Endothelial cell of umbilical vein (primary cell): ENCODE data around the gene GNB1L. TPM values are rescaled to one million over a fixed set of nuclear protein-coding genes. Genes with fewer than 3 reads are reported as not detected.

ENCODE experiments used
- BruUV-seq: library from RNA; stranded (reverse); fragments of 400-500 nt; replicated peaks from 2 replicates; lab custom pipeline; 2021; lab: Mats Ljungman, UMichigan
- CTCF ChIA-PET: fragments of 300-600, 350-600 bp; sonication (Branson Sonifier 250); formaldehyde crosslinking; loops from one replicate; lab custom pipeline; 2021; ENCODE audit warnings: antibody characterized with exemption, inconsistent platforms; lab: Charles Lee
- POLR2A ChIA-PET: fragments of 300-600, 350-600 bp; sonication (Branson Sonifier 250); formaldehyde crosslinking; loops from one replicate; lab custom pipeline; 2021; ENCODE audit warnings: antibody characterized with exemption, inconsistent platforms; lab: Charles Lee
- DNase-seq: peaks from one replicate; pipeline ENCODE4 v3.0.0-alpha.2; 2011; ENCODE audit warnings: low read depth, low spot score
- FAIRE-seq: peaks from 2 replicates; lab custom pipeline; 2011; peaks lifted over from hg19 to GRCh38; lab: Jason Lieb, UNC
- H2AFZ ChIP-seq: 2 replicates; pipeline ENCODE4 v1.6.0; 2012; ENCODE audit warnings: low read depth, low read length, control low read depth, inconsistent platforms
- H3K27ac ChIP-seq: 2 replicates; pipeline ENCODE4 v1.5.1; 2011; ENCODE audit warnings: low read depth, mild to moderate bottlenecking, control low read depth, low read length, moderate library complexity; ENCODE audit not compliant: insufficient read depth
- H3K27me3 ChIP-seq, 2 experiments: 2 replicates each; pipeline versions ENCODE4 v1.6.0 to v1.6.1; 2011; ENCODE audit warnings: low read length in 2 of 2, mixed read lengths in 1 of 2; ENCODE audit not compliant: control insufficient read depth in 2 of 2, insufficient read depth in 2 of 2
- H3K36me3 ChIP-seq, 2 experiments: 2 replicates in 1 of 2; 3 replicates in 1 of 2; pipeline ENCODE4 v1.5.1; 2011; ENCODE audit warnings: low read length in 2 of 2, mild to moderate bottlenecking in 1 of 2, moderate library complexity in 1 of 2; ENCODE audit not compliant: control insufficient read depth in 2 of 2, insufficient read depth in 2 of 2; ENCODE audit errors: extremely low read depth in 1 of 2
- H3K4me1 ChIP-seq: 3 replicates; pipeline ENCODE4 v1.5.1; 2011; ENCODE audit warnings: mild to moderate bottlenecking, low read length; ENCODE audit not compliant: control insufficient read depth, insufficient read depth; ENCODE audit errors: extremely low read depth
- H3K4me2 ChIP-seq: 2 replicates; pipeline ENCODE4 v1.6.1; 2011; ENCODE audit warnings: low read length, control low read depth, mixed read lengths; ENCODE audit not compliant: insufficient read depth
- H3K4me3 ChIP-seq, 3 experiments: fragments of 200-600 bp in 1 of 3; sonication (generic), shearing (Covaris generic) in 1 of 3; replicated peaks in 1 of 3; 2 replicates each; pipeline ENCODE4 v1.5.1; 2011 to 2016; ENCODE audit warnings: control low read depth in 3 of 3, low read length in 3 of 3, mild to moderate bottlenecking in 2 of 3, inconsistent platforms in 1 of 3, low read depth in 1 of 3, moderate library complexity in 1 of 3; ENCODE audit not compliant: insufficient read depth in 1 of 3
- H3K79me2 ChIP-seq: 2 replicates; pipeline ENCODE4 v1.6.0; 2012; ENCODE audit warnings: low read length, inconsistent platforms; ENCODE audit not compliant: control insufficient read depth, insufficient read depth
- H3K9ac ChIP-seq: replicated peaks from 2 replicates; pipeline ENCODE3; 2011; ENCODE audit warnings: low read length, control low read depth; ENCODE audit not compliant: insufficient read depth; ENCODE audit errors: extremely low read depth
- H3K9me1 ChIP-seq: replicated peaks from 3 replicates; pipeline ENCODE4 v1.6.0; 2011; ENCODE audit warnings: mild to moderate bottlenecking, low read length; ENCODE audit not compliant: control insufficient read depth, insufficient read depth; ENCODE audit errors: extremely low read depth
- H3K9me3 ChIP-seq: replicated peaks from 2 replicates; pipeline ENCODE4 v1.5.1; 2012; ENCODE audit warnings: low read length, inconsistent platforms; ENCODE audit not compliant: control insufficient read depth, insufficient read depth
- H4K20me1 ChIP-seq: replicated peaks from 2 replicates; pipeline ENCODE3; 2011; ENCODE audit warnings: mild to moderate bottlenecking, low read length; ENCODE audit not compliant: control insufficient read depth, insufficient read depth; ENCODE audit errors: extremely low read depth
- CTCF ChIP-seq, 2 donors: IDR thresholded peaks; 1 replicate in 1 of 2; 2 replicates in 1 of 2; pipeline ENCODE4 v1.5.1; 2011; ENCODE audit warnings: low read length in 2 of 2, mild to moderate bottlenecking in 2 of 2, moderate library complexity in 2 of 2, control low read depth in 1 of 2, inconsistent platforms in 1 of 2, low read depth in 1 of 2; ENCODE audit not compliant: insufficient read depth in 1 of 2; ENCODE audit errors: extremely low read depth in 1 of 2
- EZH2 ChIP-seq: IDR thresholded peaks from 2 replicates; pipeline ENCODE4 v1.6.1; 2012; ENCODE audit warnings: borderline replicate concordance, low read depth, mild to moderate bottlenecking, moderate library complexity, low read length, inconsistent platforms; ENCODE audit not compliant: severe bottlenecking
- FOS ChIP-seq: IDR thresholded peaks from 2 replicates; pipeline ENCODE4 v1.6.1; 2011; ENCODE audit warnings: mild to moderate bottlenecking, low read length, moderate library complexity, borderline replicate concordance; ENCODE audit not compliant: insufficient read depth
- GATA2 ChIP-seq: IDR thresholded peaks from 2 replicates; pipeline ENCODE4 v1.7.0; 2011; ENCODE audit warnings: low read depth, mild to moderate bottlenecking, moderate library complexity, mixed read lengths, low read length; ENCODE audit not compliant: insufficient read length, insufficient read depth
- JUN ChIP-seq: IDR thresholded peaks from 2 replicates; pipeline ENCODE4 v1.6.1; 2011; ENCODE audit warnings: borderline replicate concordance, low read depth; ENCODE audit not compliant: insufficient read length, insufficient read depth
- MAX ChIP-seq: IDR thresholded peaks from 2 replicates; pipeline ENCODE4 v1.6.1; 2011; ENCODE audit not compliant: insufficient read depth, insufficient read length
- MYC ChIP-seq: IDR thresholded peaks from one replicate; pipeline ENCODE4 v1.6.1; 2011; ENCODE audit warnings: mild to moderate bottlenecking, low read depth, low read length
- POLR2A ChIP-seq: IDR thresholded peaks from 2 replicates; pipeline ENCODE4 v1.6.1; 2012; ENCODE audit warnings: low read depth, mild to moderate bottlenecking, control low read depth, low read length
- POLR2AphosphoS5 ChIP-seq: IDR thresholded peaks from 2 replicates; pipeline ENCODE4 v1.6.1; 2012; ENCODE audit warnings: low read depth, mild to moderate bottlenecking, control low read depth, low read length, moderate library complexity; ENCODE audit not compliant: insufficient read depth
- dilution Hi-C: fragments of 300-500 bp; cut with MboI; formaldehyde crosslinking; loops from one replicate; pipeline ENCODE4 v1.15.0; 2019; ENCODE audit warnings: low sequenced_read_pairs; ENCODE audit not compliant: extremely low pct_ligation_motif_present
- intact Hi-C: fragments of 100-400 bp; cut with micrococcal nuclease; formaldehyde crosslinking; loops from one replicate; pipeline ENCODE4 v1.10.0; 2022
- polyA plus RNA-seq, 4 experiments: library from polyadenylated mRNA; depleted of rRNA in 3 of 4; stranded (reverse) in 3 of 4; unstranded in 1 of 4; fragments of >200 nt; gene quantifications; 2 replicates each; pipeline versions ENCODE4 v1.2.1 to v1.2.3, GENCODE V29; 2011 to 2012; ENCODE audit warnings: missing spikeins in 1 of 4
- total RNA-seq: library from RNA; stranded (reverse); gene quantifications from 2 replicates; pipeline ENCODE4 v1.2.3, GENCODE V29; 2021

GNB1L gene
- total and polyA plus RNA-seq, 2 donors (not counting 3 experiments of a cell fraction or from before 2014, with no cell fraction given) = 5.4 to 5.9 TPM

DNA sequence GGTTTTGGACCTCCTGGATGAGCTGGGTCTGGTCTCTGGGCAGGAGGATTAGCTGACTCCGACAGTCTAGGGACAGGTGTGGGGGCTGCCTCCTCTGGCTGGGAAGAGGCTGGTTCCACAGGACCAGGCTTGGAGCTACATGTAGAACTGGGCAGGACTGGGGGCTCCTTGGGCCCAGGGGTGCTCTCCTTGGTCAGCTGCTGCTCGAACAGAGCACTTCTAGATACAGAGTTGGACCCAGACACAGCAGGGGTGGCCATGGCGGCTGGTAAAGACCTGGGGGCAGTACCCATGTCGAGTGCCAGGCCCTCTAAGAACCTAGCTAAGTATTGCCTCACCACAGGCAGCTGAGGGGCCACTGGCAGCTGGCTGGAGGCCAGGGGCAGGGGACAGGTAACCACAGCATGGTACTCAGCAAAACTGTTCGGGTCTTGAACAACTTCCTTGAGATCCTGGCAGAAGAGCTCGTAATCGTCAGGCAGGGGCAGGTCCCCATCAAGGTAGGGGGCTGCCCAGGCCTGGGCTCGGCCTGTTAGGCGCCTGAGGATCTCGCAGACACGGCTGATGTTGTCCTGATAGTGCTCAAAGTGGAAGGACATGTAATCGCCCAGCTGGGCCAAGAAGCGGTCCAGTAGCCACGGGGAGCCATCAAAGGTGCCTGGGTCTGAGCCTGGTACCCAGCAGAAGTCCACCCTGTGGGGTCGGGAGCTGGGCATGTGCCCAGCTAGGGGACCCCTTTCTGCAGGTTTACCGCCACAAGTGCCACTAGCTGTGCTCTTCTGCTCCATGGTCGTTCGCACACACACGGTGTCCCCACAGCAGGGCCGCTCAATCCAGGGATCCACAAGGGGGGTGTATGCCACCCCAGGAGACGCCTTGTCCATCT, 3.1 kb downstream of the GNB1L start:
- no peak overlapping the region for H3K4me3 ChIP-seq
- H3K27ac ChIP-seq = no peak overlapping the region
- no peaks in the 10 kb centered on the region for H3K9me1 ChIP-seq
- H3K4me2 ChIP-seq = no peak overlapping the region
- H3K36me3 ChIP-seq = peaks cover 15 to 25% of the 10 kb centered on the region in 2 experiments
- dilution Hi-C loops (no loop called here), intact Hi-C loops (loop anchor here (5.0 kb wide), 1 partner anchor 94 kb away; no protein-coding TSS in a partner anchor)
- no peaks in the 10 kb centered on the region for H3K27me3 ChIP-seq
- peaks cover 52% of the 10 kb centered on the region for H3K79me2 ChIP-seq
- DNase-seq (no peak), FAIRE-seq (no peak)
- H3K4me1 ChIP-seq = peaks cover 36% of the 10 kb centered on the region
- H4K20me1 ChIP-seq = no peaks in the 10 kb centered on the region
- BruUV-seq = TSS peak; percentile 0
- TF ChIP-seq EZH2 (no peak), MAX (no peak), JUN (no peak), CTCF (IDR thresholded peaks at IDR 0.05; ENCODE audit: extremely low read depth in 1 of 2, insufficient read depth in 1 of 2, low read depth in 1 of 2, low read length in 2 of 2) (no peak), FOS (no peak), MYC (no peak), GATA2 (no peak), POLR2AphosphoS5 (no peak), POLR2A (no peak)
- ChIA-PET POLR2A (no interaction called here), CTCF (interaction anchor here (0.8 to 2.9 kb wide), 4 partner anchors 23 to 121 kb away, joined by 3 to 8 read pairs (median 3); no protein-coding TSS in a partner anchor)
- H2AFZ ChIP-seq = no peak overlapping the region
- H3K9me3 ChIP-seq = no peaks in the 10 kb centered on the region
- no peak overlapping the region for H3K9ac ChIP-seq
